GM18498 (cell line): Measurements from ENCODE around the gene LIG3.
"Not testable (repeated sequence)": the region's sequence is repeated elsewhere in the genome, so short reads cannot be mapped to it uniquely, and the experiment has no call there.

Experiments
- ATAC-seq: cut with Tn5 transposase; IDR thresholded peaks from one replicate; pipeline ENCODE4 v1.9.1; 2021; ENCODE audit warnings: mild to moderate bottlenecking, moderate library complexity; ENCODE audit not compliant: unreplicated experiment

The LIG3 gene

GRCh38 chr17:34998205-34998604 is 17.9 kb downstream of the LIG3 start:
- peak; percentile 48 for ATAC-seq

GRCh38 chr17:34999456-34999855 is 19.1 kb downstream of the LIG3 start:
- ATAC-seq = no peak

GRCh38 chr17:35000965-35001364 is 20.7 kb downstream of the LIG3 start:
- ATAC-seq = not testable (repeated sequence)

- no peak for ATAC-seq
Observed at GRCh38 chr17:35001549-35001948, 21.2 kb downstream of the LIG3 start.

GRCh38 chr17:35002876-35003551 is 22.7 kb downstream of the LIG3 start:
- no peak for ATAC-seq

GRCh38 chr17:35003778-35004177 is 23.5 kb downstream of the LIG3 start:
- no peak for ATAC-seq

GRCh38 chr17:35006345-35006744 is 26.0 kb downstream of the LIG3 start:
- no peak for ATAC-seq

- no peak for ATAC-seq
Observed at GRCh38 chr17:35006961-35007360, 26.6 kb downstream of the LIG3 start.

- no peak for ATAC-seq
Observed at GRCh38 chr17:35010093-35010492, 29.8 kb downstream of the LIG3 start.

GRCh38 chr17:35011671-35012216 is 31.4 kb downstream of the LIG3 start:
- no peak for ATAC-seq

GRCh38 chr17:35016369-35016768 is 36.1 kb downstream of the LIG3 start:
- no peak for ATAC-seq

- ATAC-seq = no peak
Observed at GRCh38 chr17:35017021-35017420, 36.7 kb downstream of the LIG3 start.

- no peak for ATAC-seq
Observed at GRCh38 chr17:35018814-35019213, 38.5 kb downstream of the LIG3 start.

- no peak for ATAC-seq
Observed at GRCh38 chr17:35019386-35020179, 39.3 kb downstream of the LIG3 start.

GRCh38 chr17:35021520-35022380 is 41.4 kb downstream of the LIG3 start:
- ATAC-seq = no peak

- peak; percentile 88 for ATAC-seq
Observed at GRCh38 chr17:35022536-35023063, 42.3 kb downstream of the LIG3 start.

- ATAC-seq = no peak
Observed at GRCh38 chr17:35023538-35023937, 43.2 kb downstream of the LIG3 start.

- no peak for ATAC-seq
Observed at GRCh38 chr17:35025541-35025940, 45.2 kb downstream of the LIG3 start.

- ATAC-seq = not testable (repeated sequence)
Observed at GRCh38 chr17:35028097-35028496, 47.8 kb downstream of the LIG3 start.

GRCh38 chr17:35028531-35029262 is 48.4 kb downstream of the LIG3 start:
- no peak for ATAC-seq
